Left ventricle myocardium inferior (tissue), 1 donor: ENCODE measurements around the gene PKP4. TPM values are rescaled to one million over a fixed set of nuclear protein-coding genes. Genes with fewer than 3 reads are reported as not detected.

ENCODE experiments used
- DNase-seq: peaks from one replicate; pipeline ENCODE4 v3.0.0-alpha.2; 2020
- H3K27ac ChIP-seq: fragments of 200-600 bp; replicated peaks from 2 replicates; pipeline ENCODE4 v1.8.0; 2021
- H3K27me3 ChIP-seq: fragments of 200-600 bp; 2 replicates; pipeline ENCODE4 v1.8.0; 2021; ENCODE audit warnings: low read depth
- H3K36me3 ChIP-seq: fragments of 200-600 bp; 2 replicates; pipeline ENCODE4 v1.8.0; 2021
- H3K4me1 ChIP-seq: fragments of 200-600 bp; 2 replicates; pipeline ENCODE4 v1.8.0; 2021
- H3K4me3 ChIP-seq: fragments of 200-600 bp; 2 replicates; pipeline ENCODE4 v1.8.0; 2021; ENCODE audit warnings: mild to moderate bottlenecking, moderate library complexity
- H3K9me3 ChIP-seq: fragments of 200-600 bp; replicated peaks from 2 replicates; pipeline ENCODE4 v1.8.0; 2021
- intact Hi-C: fragments of 100-400 bp; cut with micrococcal nuclease; formaldehyde crosslinking; loops from one replicate; pipeline ENCODE4 v1.11.0; 2022
- total RNA-seq: library from RNA; stranded (reverse); fragmentation: NEBNext Ultra II Directional; extraction: Animal tissue kit (Norgen Biotek cat#: 25700); gene quantifications from one replicate; pipeline ENCODE4 v1.2.1, GENCODE V29; 2021
- TF ChIP-seq, protein P1 (sequence below): fragments of 200-600 bp; IDR thresholded peaks from 2 replicates; pipeline ENCODE4 v1.8.0; 2021; ENCODE audit warnings: antibody characterized with exemption, mild to moderate bottlenecking, borderline replicate concordance
- donor health status: DM: no; HTN: yes; CAD: no; lungs with severe emphysema.

Gene PKP4
- total RNA-seq, 1 donor from 2014 or later: 47.6 TPM

DNA sequence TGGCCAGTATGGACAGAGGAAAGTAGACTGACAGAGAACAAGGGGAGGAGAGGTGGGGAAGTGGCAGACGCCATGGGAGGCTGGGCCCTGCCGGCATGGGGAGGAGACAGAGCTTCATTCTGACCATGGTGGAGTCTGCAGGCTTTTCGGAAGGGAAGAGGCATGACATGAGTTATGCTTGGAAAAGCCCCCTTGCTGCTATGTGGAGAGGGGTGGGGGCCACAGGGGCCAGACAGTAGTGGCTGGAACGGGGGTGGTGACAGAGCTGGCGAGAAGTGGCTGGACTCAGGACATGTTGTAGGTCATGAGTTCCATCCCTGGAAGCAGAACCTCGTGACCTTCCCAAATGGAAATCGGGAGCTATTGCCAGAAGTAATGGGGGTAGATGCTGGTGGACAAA is 271.7 kb downstream of the PKP4 start:
- Histone ChIP-seq H3K4me3 (no peak overlapping the region), H3K9me3 (no peaks in the 10 kb centered on the region), H3K27ac (no peak overlapping the region), H3K27me3 (no peaks in the 10 kb centered on the region), H3K36me3 (no peaks in the 10 kb centered on the region), H3K4me1 (peaks cover 30% of the 10 kb centered on the region)
- intact Hi-C loops: no loop called here
- no peak for DNase-seq
- TF ChIP-seq, protein P1, sequence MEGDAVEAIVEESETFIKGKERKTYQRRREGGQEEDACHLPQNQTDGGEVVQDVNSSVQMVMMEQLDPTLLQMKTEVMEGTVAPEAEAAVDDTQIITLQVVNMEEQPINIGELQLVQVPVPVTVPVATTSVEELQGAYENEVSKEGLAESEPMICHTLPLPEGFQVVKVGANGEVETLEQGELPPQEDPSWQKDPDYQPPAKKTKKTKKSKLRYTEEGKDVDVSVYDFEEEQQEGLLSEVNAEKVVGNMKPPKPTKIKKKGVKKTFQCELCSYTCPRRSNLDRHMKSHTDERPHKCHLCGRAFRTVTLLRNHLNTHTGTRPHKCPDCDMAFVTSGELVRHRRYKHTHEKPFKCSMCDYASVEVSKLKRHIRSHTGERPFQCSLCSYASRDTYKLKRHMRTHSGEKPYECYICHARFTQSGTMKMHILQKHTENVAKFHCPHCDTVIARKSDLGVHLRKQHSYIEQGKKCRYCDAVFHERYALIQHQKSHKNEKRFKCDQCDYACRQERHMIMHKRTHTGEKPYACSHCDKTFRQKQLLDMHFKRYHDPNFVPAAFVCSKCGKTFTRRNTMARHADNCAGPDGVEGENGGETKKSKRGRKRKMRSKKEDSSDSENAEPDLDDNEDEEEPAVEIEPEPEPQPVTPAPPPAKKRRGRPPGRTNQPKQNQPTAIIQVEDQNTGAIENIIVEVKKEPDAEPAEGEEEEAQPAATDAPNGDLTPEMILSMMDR: no peak

DNA sequence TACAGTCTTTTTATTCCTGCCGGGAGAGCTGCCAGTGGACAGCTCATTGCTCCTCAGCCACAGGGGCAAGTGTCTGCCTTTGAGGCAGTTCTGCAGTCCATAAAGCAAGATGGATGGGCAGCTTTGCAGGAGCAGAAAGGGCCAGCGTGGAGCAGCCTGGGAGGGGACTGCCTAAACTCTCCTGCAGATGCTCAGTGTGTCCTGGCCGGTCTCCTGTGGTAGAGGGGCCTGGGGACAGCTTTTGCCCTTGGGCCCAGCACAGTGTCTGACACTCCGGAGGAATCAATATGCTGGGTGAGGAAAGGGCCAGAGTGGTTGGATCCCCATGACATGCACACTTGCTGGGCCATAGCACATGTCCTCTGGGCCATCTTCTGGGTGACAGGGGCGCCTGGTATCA is 272.7 kb downstream of the PKP4 start:
- intact Hi-C loops: no loop called here
- Histone ChIP-seq H3K4me3 (no peak overlapping the region), H3K36me3 (no peaks in the 10 kb centered on the region), H3K4me1 (peaks cover 30% of the 10 kb centered on the region), H3K9me3 (no peaks in the 10 kb centered on the region), H3K27me3 (no peaks in the 10 kb centered on the region), H3K27ac (no peak overlapping the region)
- no peak for DNase-seq
- TF ChIP-seq, protein P1: no peak

DNA sequence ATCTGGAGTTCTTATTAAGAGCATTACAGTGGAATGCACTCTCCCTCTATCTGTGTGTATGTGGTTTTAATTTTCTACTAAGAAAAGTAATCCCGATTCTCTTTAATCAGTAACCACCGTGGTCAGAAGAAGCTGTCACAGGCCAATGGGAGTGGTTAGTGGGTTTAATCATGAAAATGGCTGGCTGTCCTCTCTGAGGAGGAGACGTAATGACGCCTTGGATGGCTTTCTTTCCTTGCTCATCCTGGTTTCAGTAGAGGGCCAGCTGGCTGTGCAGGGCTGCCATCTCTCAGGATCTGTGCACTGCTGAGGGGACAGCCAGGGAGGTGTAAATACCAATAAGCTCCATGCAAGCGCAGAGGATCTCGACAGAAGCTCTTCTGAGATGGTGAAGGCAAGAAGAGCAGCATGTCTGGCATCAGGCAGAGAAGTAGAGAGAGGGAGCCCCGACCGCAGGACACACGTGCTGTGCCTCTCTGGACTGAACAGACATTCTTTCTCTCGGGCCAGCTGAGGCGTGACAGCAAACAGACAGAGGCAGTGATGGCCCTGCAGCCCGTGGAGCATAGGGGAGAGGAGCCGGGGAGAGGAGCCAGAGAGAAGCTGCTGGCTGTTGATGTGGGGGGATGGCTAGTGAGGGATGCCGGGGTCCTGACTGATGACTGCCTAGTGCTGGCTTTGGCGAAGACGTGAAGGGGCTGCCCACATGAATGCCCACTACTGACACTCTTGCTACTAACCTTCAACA is 273.3 kb downstream of the PKP4 start:
- Histone ChIP-seq H3K36me3 (no peaks in the 10 kb centered on the region), H3K4me1 (peaks cover 27% of the 10 kb centered on the region), H3K27me3 (no peaks in the 10 kb centered on the region), H3K9me3 (no peaks in the 10 kb centered on the region), H3K4me3 (no peak overlapping the region), H3K27ac (no peak overlapping the region)
- intact Hi-C loops: no loop called here
- TF ChIP-seq, protein P1: no peak
- DNase-seq: no peak

DNA sequence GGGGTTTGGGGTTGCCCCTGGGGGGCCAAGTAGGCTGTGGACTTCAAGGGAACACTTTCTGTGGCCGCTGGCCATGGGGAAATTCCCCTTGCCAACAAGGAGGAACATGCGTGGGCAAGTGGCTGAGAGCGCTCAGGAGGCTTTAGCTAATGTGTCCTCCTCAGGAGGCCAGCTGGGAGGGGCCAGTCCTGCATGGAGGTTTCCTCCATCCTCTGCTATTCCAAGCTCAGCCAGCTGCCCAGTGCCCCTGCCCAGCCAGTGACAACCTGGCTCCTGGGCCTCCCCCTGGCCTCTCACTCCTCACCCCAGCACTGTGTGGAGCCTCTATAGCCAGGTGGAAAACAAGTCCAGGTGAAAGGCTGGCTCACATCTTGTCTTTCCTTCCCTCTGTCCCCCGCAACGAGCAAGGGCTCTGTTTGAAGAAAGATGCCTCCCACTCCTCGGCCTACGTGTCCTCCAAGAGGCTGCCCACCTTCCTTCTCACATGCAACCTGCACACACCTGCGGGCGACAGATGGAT is 273.9 kb downstream of the PKP4 start:
- H3K27me3 ChIP-seq: no peaks in the 10 kb centered on the region
- TF ChIP-seq, protein P1: no peak
- DNase-seq: no peak
- intact Hi-C loops: no loop called here
- H3K36me3 ChIP-seq: no peaks in the 10 kb centered on the region
- no peaks in the 10 kb centered on the region for H3K9me3 ChIP-seq
- H3K4me1 ChIP-seq: peaks cover 21% of the 10 kb centered on the region
- H3K27ac ChIP-seq: no peak overlapping the region
- H3K4me3 ChIP-seq: no peak overlapping the region

DNA sequence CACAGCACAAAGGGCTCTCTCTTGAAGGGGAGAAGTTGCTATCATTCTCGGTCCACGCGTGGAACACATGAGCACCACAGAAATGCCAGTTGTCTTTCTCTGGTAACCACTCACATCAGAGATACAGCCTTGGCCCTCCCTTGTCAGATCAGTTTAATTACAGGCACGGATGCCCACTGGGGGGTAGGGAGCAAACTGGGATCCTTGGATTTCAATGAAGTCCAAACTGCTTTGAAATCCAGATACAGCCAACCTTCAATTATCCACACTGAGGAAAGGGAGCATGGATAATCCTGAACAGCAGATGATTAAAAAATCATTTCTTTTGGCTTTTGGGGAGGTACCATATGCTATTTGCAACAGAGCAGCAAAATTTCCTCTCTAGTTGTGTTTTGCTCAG is 274.6 kb downstream of the PKP4 start:
- TF ChIP-seq, protein P1: no peak
- no peak for DNase-seq
- H3K9me3 ChIP-seq: no peaks in the 10 kb centered on the region
- H3K36me3 ChIP-seq: no peaks in the 10 kb centered on the region
- H3K4me1 ChIP-seq: peaks cover 15% of the 10 kb centered on the region
- H3K27me3 ChIP-seq: no peaks in the 10 kb centered on the region
- no peak overlapping the region for H3K4me3 ChIP-seq
- no peak overlapping the region for H3K27ac ChIP-seq
- intact Hi-C loops: no loop called here

Other genes starting within 250 kb of the PKP4 start
- gene CCDC148, start 199 bp upstream of the PKP4 start, total RNA-seq: 0.30 TPM